HCT116 (cell line): Measurements from ENCODE around the gene PARVB. TPM values are rescaled to one million over a fixed set of nuclear protein-coding genes. Genes with fewer than 3 reads are reported as not detected.

ENCODE experiments used
- ATAC-seq: fragments of 200-7000 bp; cut with Tn5 transposase; 2 replicates; pipeline ENCODE4 v1.9.1; 2020; ENCODE audit warnings: mild to moderate bottlenecking, moderate library complexity
- BruUV-seq: library from RNA; stranded (reverse); fragments of 400-500 nt; replicated peaks from 2 replicates; lab custom pipeline; 2021; lab: Mats Ljungman, UMichigan
- CTCF ChIA-PET: fragments of 300-600 bp; sonication (Branson Sonifier 250); formaldehyde crosslinking; loops from one replicate; lab custom pipeline; 2021; ENCODE audit warnings: antibody characterized with exemption; lab: Charles Lee
- POLR2A ChIA-PET: fragments of 300-600, 350-600 bp; sonication (Branson Sonifier 250); formaldehyde crosslinking; loops from one replicate; lab custom pipeline; 2021; ENCODE audit warnings: antibody characterized with exemption; lab: Charles Lee
- RAD21 ChIA-PET, 2 experiments: fragments of 300-600 bp; sonication (Branson Sonifier 250); formaldehyde crosslinking; loops; one replicate each; lab custom pipeline; 2023; ENCODE audit warnings: low total read pairs in 2 of 2; ENCODE audit not compliant: uncharacterized antibody in 2 of 2, unreplicated experiment in 2 of 2, low non-redundant PET in 1 of 2; lab: Charles Lee
- DNase-seq: peaks from one replicate; pipeline ENCODE4 v3.0.0-alpha.2; 2010; ENCODE audit warnings: low read depth, low spot score
- H2AFZ ChIP-seq: fragments of 200-600 bp; shearing (Covaris generic), sonication (generic); 2 replicates; pipeline ENCODE4 v1.6.1; 2017; ENCODE audit warnings: low read depth, mixed run types, mixed read lengths, antibody characterized with exemption, low read length; ENCODE audit not compliant: poor library complexity, severe bottlenecking
- H3K27ac ChIP-seq: 2 replicates; pipeline ENCODE4 v1.5.1; 2012; ENCODE audit warnings: low read depth, low read length
- H3K27me3 ChIP-seq: fragments of 200-600 bp; sonication (generic); 2 replicates; pipeline ENCODE4 v1.6.1; 2016; ENCODE audit warnings: mixed run types, low read length, mixed read lengths; ENCODE audit not compliant: insufficient read depth
- H3K36me3 ChIP-seq, 2 experiments: fragments of 200-500 bp in 1 of 2; fragments of 200-600 bp in 1 of 2; sonication (Bioruptor generic) in 1 of 2; sonication (generic) in 1 of 2; 2 replicates each; pipeline versions ENCODE4 v1.5.1 to v1.6.1; 2014 to 2016; ENCODE audit warnings: low read length in 2 of 2, inconsistent platforms in 1 of 2, mixed read lengths in 1 of 2, mixed run types in 1 of 2; ENCODE audit not compliant: insufficient read depth in 2 of 2, control insufficient read depth in 1 of 2
- H3K4me1 ChIP-seq, 2 experiments: fragments of 200-600 bp in 1 of 2; sonication (generic) in 1 of 2; 2 replicates each; pipeline versions ENCODE4 v1.5.1 to v1.6.1; 2012 to 2017; ENCODE audit warnings: low read length in 2 of 2, inconsistent platforms in 1 of 2, mild to moderate bottlenecking in 1 of 2, mixed read lengths in 1 of 2, mixed run types in 1 of 2, moderate library complexity in 1 of 2; ENCODE audit not compliant: insufficient read depth in 2 of 2, control insufficient read depth in 1 of 2
- H3K4me2 ChIP-seq: fragments of 200-600 bp; sonication (generic); 2 replicates; pipeline ENCODE4 v1.6.1; 2017; ENCODE audit warnings: mixed run types, low read length, mixed read lengths
- H3K4me3 ChIP-seq, 2 experiments: fragments of 200-600 bp in 1 of 2; sonication (generic) in 1 of 2; replicated peaks in 1 of 2; 2 replicates each; pipeline ENCODE4 v1.5.1; 2011 to 2016; ENCODE audit warnings: low read length in 2 of 2, control low read depth in 1 of 2, low read depth in 1 of 2, mild to moderate bottlenecking in 1 of 2, mixed read lengths in 1 of 2, mixed run types in 1 of 2
- H3K79me2 ChIP-seq: fragments of 200-600 bp; sonication (generic); 2 replicates; pipeline ENCODE4 v1.6.1; 2017; ENCODE audit warnings: mild to moderate bottlenecking, mixed run types, low read length, moderate library complexity, mixed read lengths; ENCODE audit not compliant: insufficient read depth
- H3K9ac ChIP-seq: fragments of 200-600 bp; sonication (generic); 2 replicates; pipeline ENCODE4 v1.6.1; 2016; ENCODE audit warnings: low read length, mixed read lengths
- H3K9me2 ChIP-seq: fragments of 200-600 bp; sonication (generic), shearing (Covaris generic); 2 replicates; pipeline ENCODE4 v1.6.1; 2017; ENCODE audit warnings: mixed run types, mild to moderate bottlenecking, moderate library complexity; ENCODE audit not compliant: insufficient read depth
- H3K9me3 ChIP-seq, 2 experiments: fragments of 200-500 bp in 1 of 2; fragments of 200-600 bp in 1 of 2; sonication (Bioruptor generic) in 1 of 2; sonication (generic) in 1 of 2; 2 replicates each; pipeline ENCODE4 v1.6.1; 2014 to 2017; ENCODE audit warnings: low read length in 2 of 2, mixed read lengths in 2 of 2, inconsistent platforms in 1 of 2, low read depth in 1 of 2, mild to moderate bottlenecking in 1 of 2, mixed run types in 1 of 2, moderate library complexity in 1 of 2; ENCODE audit not compliant: control insufficient read depth in 1 of 2, insufficient read depth in 1 of 2
- H4K20me1 ChIP-seq: fragments of 200-600 bp; sonication (generic), shearing (Covaris generic); 2 replicates; pipeline ENCODE4 v1.6.1; 2017; ENCODE audit warnings: mixed run types, mild to moderate bottlenecking, moderate library complexity; ENCODE audit not compliant: insufficient read depth
- CBX3 ChIP-seq: IDR thresholded peaks from 2 replicates; pipeline ENCODE4 v1.6.1; 2012; ENCODE audit warnings: low read depth
- CTCF ChIP-seq, 3 experiments: fragments of 200-600 bp in 1 of 3; sonication (generic) in 1 of 3; IDR thresholded peaks in 2 of 3; conservative IDR thresholded peaks in 1 of 3; 2 replicates each; pipeline ENCODE4 v1.5.1; 2012 to 2017; ENCODE audit warnings: low read depth in 2 of 3, low read length in 2 of 3, antibody characterized with exemption in 1 of 3, borderline replicate concordance in 1 of 3, control low read depth in 1 of 3, mild to moderate bottlenecking in 1 of 3, mixed read lengths in 1 of 3, mixed run types in 1 of 3, moderate library complexity in 1 of 3; ENCODE audit not compliant: insufficient read depth in 1 of 3
- EGR1 ChIP-seq: IDR thresholded peaks from 2 replicates; pipeline ENCODE4 v1.6.1; 2012; ENCODE audit warnings: low read depth
- ELF1 ChIP-seq: IDR thresholded peaks from 2 replicates; pipeline ENCODE4 v1.6.1; 2012; ENCODE audit warnings: low read depth, borderline replicate concordance
- EZH2 ChIP-seq: fragments of 200-600 bp; sonication (generic); IDR thresholded peaks from 2 replicates; pipeline ENCODE4 v1.6.1; 2017; ENCODE audit warnings: antibody characterized with exemption, mixed run types
- EZH2phosphoT487 ChIP-seq: fragments of 200-600 bp; IDR thresholded peaks from 2 replicates; pipeline ENCODE4 v1.6.1; 2018; ENCODE audit warnings: antibody characterized with exemption, borderline replicate concordance
- FOSL1 ChIP-seq: IDR thresholded peaks from 2 replicates; pipeline ENCODE4 v1.6.1; 2012; ENCODE audit warnings: low read depth
- MAX ChIP-seq: IDR thresholded peaks from 2 replicates; pipeline ENCODE4 v1.6.1; 2012
- POLR2A ChIP-seq: IDR thresholded peaks from 2 replicates; pipeline ENCODE4 v1.7.0; 2011; ENCODE audit warnings: borderline replicate concordance; ENCODE audit not compliant: insufficient read depth, insufficient read length; ENCODE audit errors: extremely low read depth
- POLR2AphosphoS5 ChIP-seq: IDR thresholded peaks from 2 replicates; pipeline ENCODE4 v1.6.1; 2011; ENCODE audit warnings: mild to moderate bottlenecking, low read depth, low read length, moderate library complexity
- REST ChIP-seq: IDR thresholded peaks from 2 replicates; pipeline ENCODE4 v1.6.1; 2012; ENCODE audit warnings: low read depth
- SIN3A ChIP-seq: IDR thresholded peaks from 2 replicates; pipeline ENCODE4 v1.6.1; 2012; ENCODE audit warnings: low read depth
- SP1 ChIP-seq: IDR thresholded peaks from 2 replicates; pipeline ENCODE4 v1.6.1; 2012; ENCODE audit warnings: low read depth
- SRF ChIP-seq: IDR thresholded peaks from 2 replicates; pipeline ENCODE4 v1.6.1; 2012; ENCODE audit warnings: low read depth
- TCF7L2 ChIP-seq: IDR thresholded peaks from 2 replicates; pipeline ENCODE4 v1.7.0; 2011; ENCODE audit warnings: borderline replicate concordance, inconsistent platforms; ENCODE audit not compliant: insufficient read depth, insufficient read length; ENCODE audit errors: extremely low read depth
- YY1 ChIP-seq: IDR thresholded peaks from 2 replicates; pipeline ENCODE4 v1.6.1; 2011; ENCODE audit warnings: low read length, low read depth, moderate library complexity, mild to moderate bottlenecking; ENCODE audit not compliant: insufficient replicate concordance; ENCODE audit errors: extremely low read depth
- ZBTB33 ChIP-seq: IDR thresholded peaks from 2 replicates; pipeline ENCODE4 v1.6.1; 2011; ENCODE audit warnings: mild to moderate bottlenecking, low read length, moderate library complexity; ENCODE audit not compliant: insufficient replicate concordance; ENCODE audit errors: extremely low read depth
- ZFX ChIP-seq: fragments of 450-650 bp; IDR thresholded peaks from 2 replicates; pipeline ENCODE4 v1.6.1; 2017
- ZNF274 ChIP-seq: fragments of 200-500 bp; sonication (Bioruptor generic); IDR thresholded peaks from 2 replicates; pipeline ENCODE4 v1.6.1; 2014; ENCODE audit warnings: mild to moderate bottlenecking, low read depth, low read length, inconsistent platforms
- intact Hi-C: fragments of 100-400 bp; cut with micrococcal nuclease; formaldehyde crosslinking; loops from 2 replicates; pipeline ENCODE4 v1.10.0; 2022
- total RNA-seq: library from RNA; stranded (reverse); gene quantifications from one replicate; pipeline ENCODE4 v1.2.1, GENCODE V29; 2021; ENCODE audit not compliant: unreplicated experiment

Gene PARVB
- total RNA-seq, 1 experiment from 2014 or later = 21.4 TPM

- ChIA-PET RAD21 (no interaction called here), CTCF (no interaction called here), POLR2A (no interaction called here)
- no peak overlapping the region for H3K4me3 ChIP-seq
- DNase-seq (no peak), ATAC-seq (no peak)
- no peak overlapping the region for H2AFZ ChIP-seq
- no peaks in the 10 kb centered on the region for H3K4me1 ChIP-seq
- no peak overlapping the region for H3K27ac ChIP-seq
- H3K79me2 ChIP-seq = no peaks in the 10 kb centered on the region
- H3K36me3 ChIP-seq = peaks cover 27 to 31% of the 10 kb centered on the region in 2 experiments; a peak in 3 of 4 replicates
- no peak overlapping the region for H3K4me2 ChIP-seq
- no peaks in the 10 kb centered on the region for H3K9me3 ChIP-seq
- intact Hi-C loops = no loop called here
- H3K9ac ChIP-seq = no peak overlapping the region
- TF ChIP-seq EZH2phosphoT487 (no peak), FOSL1 (no peak), SRF (no peak), SIN3A (no peak), CBX3 (no peak), REST (no peak), EZH2 (no peak), ELF1 (no peak), EGR1 (no peak), ZBTB33 (no peak), ZFX (no peak), POLR2AphosphoS5 (no peak), MAX (no peak), POLR2A (no peak), YY1 (no peak), SP1 (no peak), ZNF274 (no peak), TCF7L2 (no peak), CTCF (IDR thresholded peaks at IDR 0.05 in 2 of 3, conservative IDR thresholded peaks at IDR 0.05 in 1 of 3; ENCODE audit: borderline replicate concordance in 1 of 3, insufficient read depth in 1 of 3, low read depth in 2 of 3, low read length in 2 of 3) (no peak)
- BruUV-seq = no TSS peak
- H4K20me1 ChIP-seq = no peaks in the 10 kb centered on the region
- no peaks in the 10 kb centered on the region for H3K9me2 ChIP-seq
- no peaks in the 10 kb centered on the region for H3K27me3 ChIP-seq
These were observed 49.1 kb upstream of the PARVB start for GRCh38 chr22:43975041-43975440.
